H1 (cell line): ENCODE results near the gene RALGAPA2. TPM values are rescaled to one million over a fixed set of nuclear protein-coding genes. Genes with fewer than 3 reads are reported as not detected.
A peak's percentile ranks its signal among the peaks of the same experiment; 100 is the strongest.

Experiments used
- BRCA1 ChIP-seq: IDR thresholded peaks from 2 replicates; pipeline ENCODE4 v1.6.1; 2012; ENCODE audit warnings: low read depth, low read length, improper control_type of control experiment
- EGR1 ChIP-seq: IDR thresholded peaks from 2 replicates; pipeline ENCODE4 v1.6.1; 2011; ENCODE audit warnings: low read depth, low read length, borderline replicate concordance
- EZH2 ChIP-seq: fragments of 200-600 bp; sonication (generic); IDR thresholded peaks from 2 replicates; pipeline ENCODE4 v1.7.1; 2012; ENCODE audit warnings: low read depth, mild to moderate bottlenecking, moderate library complexity, low read length, inconsistent platforms; ENCODE audit not compliant: severe bottlenecking
- JUN ChIP-seq: IDR thresholded peaks from 2 replicates; pipeline ENCODE4 v1.6.1; 2011; ENCODE audit warnings: low read depth, mild to moderate bottlenecking, improper control_type of control experiment, low read length
- POLR2A ChIP-seq, 2 experiments: IDR thresholded peaks; 1 replicate in 1 of 2; 2 replicates in 1 of 2; pipeline ENCODE4 v1.6.1; 2011; ENCODE audit warnings: low read depth in 2 of 2, low read length in 2 of 2, mild to moderate bottlenecking in 2 of 2; ENCODE audit errors: control extremely low read depth in 1 of 2
- RXRA ChIP-seq: IDR thresholded peaks from 2 replicates; pipeline ENCODE4 v1.6.1; 2011; ENCODE audit warnings: low read depth, mild to moderate bottlenecking, low read length, moderate library complexity; ENCODE audit not compliant: insufficient read depth
- SIRT6 ChIP-seq: IDR thresholded peaks from one replicate; pipeline ENCODE4 v1.7.1; 2012; ENCODE audit warnings: low read length, inconsistent platforms
- SP1 ChIP-seq: IDR thresholded peaks from 2 replicates; pipeline ENCODE4 v1.6.1; 2011; ENCODE audit warnings: low read depth, low read length
- TAF7 ChIP-seq: optimal IDR thresholded peaks from 2 replicates; pipeline ENCODE3; 2011; ENCODE audit warnings: low read depth, mild to moderate bottlenecking, inconsistent platforms, low read length, moderate library complexity, borderline replicate concordance
- YY1 ChIP-seq: IDR thresholded peaks from 2 replicates; pipeline ENCODE4 v1.6.1; 2011; ENCODE audit warnings: low read depth, mild to moderate bottlenecking, low read length
- polyA plus RNA-seq, 7 experiments: library from polyadenylated mRNA; depleted of rRNA in 3 of 7; stranded (reverse) in 5 of 7; unstranded in 2 of 7; fragments of >200 nt in 5 of 7; fragments of 200-250 nt in 2 of 7; gene quantifications; 1 replicate in 5 of 7; 2 replicates in 1 of 7; 4 replicates in 1 of 7; pipeline versions ENCODE4 v1.2.1 to v1.2.3, GENCODE V29; 2011 to 2013; ENCODE audit warnings: missing spikeins in 2 of 7, mixed read lengths in 2 of 7
- total RNA-seq: library from RNA; stranded (reverse); fragmentation: NEBNext Ultra II Directional; extraction: Animal tissue kit (Norgen Biotek cat#: 25700); gene quantifications from 2 replicates; pipeline ENCODE4 v1.2.1, GENCODE V29; 2021
- TF ChIP-seq, protein P1 (sequence below): fragments of 300-600 bp; sonication (generic); IDR thresholded peaks from 2 replicates; pipeline ENCODE4 v1.7.1; 2012; ENCODE audit warnings: low read length, moderate library complexity, mild to moderate bottlenecking, inconsistent platforms; ENCODE audit not compliant: insufficient replicate concordance

Gene RALGAPA2
- total and polyA plus RNA-seq, 2 of the 8 experiments (the other 6 are each of a cell fraction or from before 2014, with no cell fraction given) = 5.1 to 25.5 TPM

DNA sequence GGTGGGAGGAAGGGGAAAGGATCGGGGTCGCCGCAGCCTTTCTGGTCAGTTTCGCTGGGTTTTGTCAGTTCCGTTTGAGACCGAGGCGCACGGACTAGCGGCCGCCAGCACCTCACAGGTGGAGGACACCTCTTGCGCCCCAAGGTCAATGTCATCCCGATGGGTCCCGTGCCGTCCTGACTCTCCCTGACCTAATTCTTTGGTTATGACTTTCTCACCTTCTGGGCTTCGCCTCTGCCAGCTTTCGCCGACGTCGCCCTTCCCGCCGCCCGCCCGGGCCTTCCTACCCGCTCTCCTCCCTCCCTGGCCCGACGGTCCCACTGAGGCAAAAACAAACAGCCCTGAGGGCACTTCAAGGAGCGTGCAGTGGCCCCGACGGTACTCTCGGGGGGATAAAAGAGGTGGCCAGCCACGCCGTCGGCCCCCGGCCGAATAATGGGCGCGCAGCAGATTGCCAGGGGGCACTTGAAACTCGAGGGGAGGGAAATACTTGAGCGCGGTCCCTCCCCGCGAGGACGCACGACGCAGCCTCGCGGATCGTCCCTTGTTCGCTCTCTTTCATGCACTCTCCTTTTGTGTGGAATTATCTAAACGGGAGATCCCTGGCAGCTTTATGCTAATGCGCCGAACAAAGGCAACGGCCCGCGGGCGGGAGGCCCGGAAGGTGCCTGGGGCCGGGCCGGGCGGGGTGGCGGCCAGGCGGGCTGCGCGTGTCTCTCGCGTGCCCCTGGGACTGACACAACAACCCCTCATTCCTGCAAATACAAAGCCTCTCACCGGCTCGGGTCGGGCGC is 348.4 kb downstream of the RALGAPA2 start (continued):
- TF ChIP-seq, protein P1, sequence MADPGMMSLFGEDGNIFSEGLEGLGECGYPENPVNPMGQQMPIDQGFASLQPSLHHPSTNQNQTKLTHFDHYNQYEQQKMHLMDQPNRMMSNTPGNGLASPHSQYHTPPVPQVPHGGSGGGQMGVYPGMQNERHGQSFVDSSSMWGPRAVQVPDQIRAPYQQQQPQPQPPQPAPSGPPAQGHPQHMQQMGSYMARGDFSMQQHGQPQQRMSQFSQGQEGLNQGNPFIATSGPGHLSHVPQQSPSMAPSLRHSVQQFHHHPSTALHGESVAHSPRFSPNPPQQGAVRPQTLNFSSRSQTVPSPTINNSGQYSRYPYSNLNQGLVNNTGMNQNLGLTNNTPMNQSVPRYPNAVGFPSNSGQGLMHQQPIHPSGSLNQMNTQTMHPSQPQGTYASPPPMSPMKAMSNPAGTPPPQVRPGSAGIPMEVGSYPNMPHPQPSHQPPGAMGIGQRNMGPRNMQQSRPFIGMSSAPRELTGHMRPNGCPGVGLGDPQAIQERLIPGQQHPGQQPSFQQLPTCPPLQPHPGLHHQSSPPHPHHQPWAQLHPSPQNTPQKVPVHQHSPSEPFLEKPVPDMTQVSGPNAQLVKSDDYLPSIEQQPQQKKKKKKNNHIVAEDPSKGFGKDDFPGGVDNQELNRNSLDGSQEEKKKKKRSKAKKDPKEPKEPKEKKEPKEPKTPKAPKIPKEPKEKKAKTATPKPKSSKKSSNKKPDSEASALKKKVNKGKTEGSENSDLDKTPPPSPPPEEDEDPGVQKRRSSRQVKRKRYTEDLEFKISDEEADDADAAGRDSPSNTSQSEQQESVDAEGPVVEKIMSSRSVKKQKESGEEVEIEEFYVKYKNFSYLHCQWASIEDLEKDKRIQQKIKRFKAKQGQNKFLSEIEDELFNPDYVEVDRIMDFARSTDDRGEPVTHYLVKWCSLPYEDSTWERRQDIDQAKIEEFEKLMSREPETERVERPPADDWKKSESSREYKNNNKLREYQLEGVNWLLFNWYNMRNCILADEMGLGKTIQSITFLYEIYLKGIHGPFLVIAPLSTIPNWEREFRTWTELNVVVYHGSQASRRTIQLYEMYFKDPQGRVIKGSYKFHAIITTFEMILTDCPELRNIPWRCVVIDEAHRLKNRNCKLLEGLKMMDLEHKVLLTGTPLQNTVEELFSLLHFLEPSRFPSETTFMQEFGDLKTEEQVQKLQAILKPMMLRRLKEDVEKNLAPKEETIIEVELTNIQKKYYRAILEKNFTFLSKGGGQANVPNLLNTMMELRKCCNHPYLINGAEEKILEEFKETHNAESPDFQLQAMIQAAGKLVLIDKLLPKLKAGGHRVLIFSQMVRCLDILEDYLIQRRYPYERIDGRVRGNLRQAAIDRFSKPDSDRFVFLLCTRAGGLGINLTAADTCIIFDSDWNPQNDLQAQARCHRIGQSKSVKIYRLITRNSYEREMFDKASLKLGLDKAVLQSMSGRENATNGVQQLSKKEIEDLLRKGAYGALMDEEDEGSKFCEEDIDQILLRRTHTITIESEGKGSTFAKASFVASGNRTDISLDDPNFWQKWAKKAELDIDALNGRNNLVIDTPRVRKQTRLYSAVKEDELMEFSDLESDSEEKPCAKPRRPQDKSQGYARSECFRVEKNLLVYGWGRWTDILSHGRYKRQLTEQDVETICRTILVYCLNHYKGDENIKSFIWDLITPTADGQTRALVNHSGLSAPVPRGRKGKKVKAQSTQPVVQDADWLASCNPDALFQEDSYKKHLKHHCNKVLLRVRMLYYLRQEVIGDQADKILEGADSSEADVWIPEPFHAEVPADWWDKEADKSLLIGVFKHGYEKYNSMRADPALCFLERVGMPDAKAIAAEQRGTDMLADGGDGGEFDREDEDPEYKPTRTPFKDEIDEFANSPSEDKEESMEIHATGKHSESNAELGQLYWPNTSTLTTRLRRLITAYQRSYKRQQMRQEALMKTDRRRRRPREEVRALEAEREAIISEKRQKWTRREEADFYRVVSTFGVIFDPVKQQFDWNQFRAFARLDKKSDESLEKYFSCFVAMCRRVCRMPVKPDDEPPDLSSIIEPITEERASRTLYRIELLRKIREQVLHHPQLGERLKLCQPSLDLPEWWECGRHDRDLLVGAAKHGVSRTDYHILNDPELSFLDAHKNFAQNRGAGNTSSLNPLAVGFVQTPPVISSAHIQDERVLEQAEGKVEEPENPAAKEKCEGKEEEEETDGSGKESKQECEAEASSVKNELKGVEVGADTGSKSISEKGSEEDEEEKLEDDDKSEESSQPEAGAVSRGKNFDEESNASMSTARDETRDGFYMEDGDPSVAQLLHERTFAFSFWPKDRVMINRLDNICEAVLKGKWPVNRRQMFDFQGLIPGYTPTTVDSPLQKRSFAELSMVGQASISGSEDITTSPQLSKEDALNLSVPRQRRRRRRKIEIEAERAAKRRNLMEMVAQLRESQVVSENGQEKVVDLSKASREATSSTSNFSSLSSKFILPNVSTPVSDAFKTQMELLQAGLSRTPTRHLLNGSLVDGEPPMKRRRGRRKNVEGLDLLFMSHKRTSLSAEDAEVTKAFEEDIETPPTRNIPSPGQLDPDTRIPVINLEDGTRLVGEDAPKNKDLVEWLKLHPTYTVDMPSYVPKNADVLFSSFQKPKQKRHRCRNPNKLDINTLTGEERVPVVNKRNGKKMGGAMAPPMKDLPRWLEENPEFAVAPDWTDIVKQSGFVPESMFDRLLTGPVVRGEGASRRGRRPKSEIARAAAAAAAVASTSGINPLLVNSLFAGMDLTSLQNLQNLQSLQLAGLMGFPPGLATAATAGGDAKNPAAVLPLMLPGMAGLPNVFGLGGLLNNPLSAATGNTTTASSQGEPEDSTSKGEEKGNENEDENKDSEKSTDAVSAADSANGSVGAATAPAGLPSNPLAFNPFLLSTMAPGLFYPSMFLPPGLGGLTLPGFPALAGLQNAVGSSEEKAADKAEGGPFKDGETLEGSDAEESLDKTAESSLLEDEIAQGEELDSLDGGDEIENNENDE = no peak
- TF ChIP-seq BRCA1 (no peak), POLR2A (IDR thresholded peaks at IDR 0.05; ENCODE audit: control extremely low read depth in 1 of 2, low read depth in 2 of 2, low read length in 2 of 2) (no peak), JUN (no peak), EZH2 (peak; percentile 47), SIRT6 (no peak), TAF7 (no peak), RXRA (no peak), EGR1 (no peak), SP1 (no peak), YY1 (no peak)
